ENCODE measurements around the gene MAL. TPM values are rescaled to one million over a fixed set of nuclear protein-coding genes. Genes with fewer than 3 reads are reported as not detected.

Gene MAL
- total RNA-seq, 4 donors from 2014 or later = 6.5 to 29.4 (median 11.8) TPM

DNA sequence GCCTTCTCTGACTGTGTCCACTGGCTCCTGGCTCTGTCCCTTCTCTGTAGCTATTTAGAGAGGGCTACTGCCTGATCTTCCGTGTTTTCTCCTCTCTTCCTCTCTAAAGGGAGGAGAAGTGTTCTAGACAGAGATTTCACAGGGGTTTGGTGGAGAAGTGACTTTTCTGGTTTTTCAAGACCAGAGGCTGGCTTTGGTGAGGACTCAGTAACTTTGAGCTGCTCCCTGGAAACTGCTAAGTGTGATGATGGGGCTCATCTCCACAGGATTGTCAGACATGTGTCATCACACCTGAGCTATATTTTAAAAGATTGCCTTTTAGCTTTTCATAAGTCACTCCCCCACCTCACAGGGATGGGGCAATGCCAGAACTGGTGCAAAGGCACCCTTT is 6.2 kb downstream of the MAL start:
- Histone ChIP-seq H3K4me1 (peaks cover 4% of the 10 kb centered on the region), H3K27me3 (peaks cover 57% of the 10 kb centered on the region), H3K9me3 (no peaks in the 10 kb centered on the region), H3K4me3 (no peak overlapping the region), H3K27ac (peak overlapping the region; percentile 2), H3K36me3 (no peaks in the 10 kb centered on the region)
- no peak for TF ChIP-seq POLR2A (IDR thresholded peaks at IDR 0.05)
- no peak for TF ChIP-seq EP300 (IDR thresholded peaks at IDR 0.05)
- TF ChIP-seq POLR2AphosphoS5 (IDR thresholded peaks at IDR 0.05) = no peak
- no peak for TF ChIP-seq CTCF (IDR thresholded peaks at IDR 0.05)
- no peak for DNase-seq (ENCODE audit: low spot score in 2 of 2)
- WGBS = 40% methylated on average over 1 of the region's 1 CpG

DNA sequence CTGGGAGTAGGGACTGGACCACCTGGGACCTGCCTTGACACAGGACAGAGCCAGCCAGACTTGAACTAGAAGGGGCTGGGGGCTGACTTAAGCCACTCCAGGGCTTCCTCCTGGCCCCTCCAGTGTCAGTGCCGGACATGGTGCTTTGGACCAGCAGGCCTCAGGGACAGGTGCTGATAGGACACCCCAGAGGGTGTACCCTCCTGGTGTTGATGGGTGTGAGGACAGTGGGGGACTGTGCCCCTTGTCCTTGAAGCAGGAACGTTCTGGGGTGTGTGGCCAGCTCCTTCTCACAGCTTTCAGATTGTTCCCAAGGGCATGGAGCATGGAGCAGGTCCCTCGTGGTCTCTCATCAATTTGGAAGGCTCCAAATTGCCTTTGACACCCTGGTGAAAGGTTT is 6.8 kb downstream of the MAL start:
- whole genome bisulfite sequencing = 57% methylated on average over 1 of the region's 3 CpGs
- H3K4me1 ChIP-seq = peaks cover 3% of the 10 kb centered on the region
- no peak overlapping the region for H3K4me3 ChIP-seq
- no peak for DNase-seq (ENCODE audit: low spot score in 2 of 2)
- peaks cover 51% of the 10 kb centered on the region for H3K27me3 ChIP-seq
- TF ChIP-seq POLR2A (IDR thresholded peaks at IDR 0.05) (no peak), CTCF (IDR thresholded peaks at IDR 0.05) (no peak), POLR2AphosphoS5 (IDR thresholded peaks at IDR 0.05) (no peak), EP300 (IDR thresholded peaks at IDR 0.05) (no peak)
- no peaks in the 10 kb centered on the region for H3K9me3 ChIP-seq
- peak overlapping the region; percentile 20 for H3K27ac ChIP-seq
- no peaks in the 10 kb centered on the region for H3K36me3 ChIP-seq

GRCh38 chr2:95032868-95033603 is 7.5 kb downstream of the MAL start:
- Histone ChIP-seq H3K9me3 (no peaks in the 10 kb centered on the region), H3K4me3 (no peak overlapping the region), H3K27me3 (peaks cover 44% of the 10 kb centered on the region), H3K4me1 (peaks cover 3% of the 10 kb centered on the region), H3K27ac (no peak overlapping the region), H3K36me3 (no peaks in the 10 kb centered on the region)
- WGBS = 68% methylated on average over 16 of the region's 16 CpGs
- TF ChIP-seq POLR2AphosphoS5 (IDR thresholded peaks at IDR 0.05) (no peak), EP300 (IDR thresholded peaks at IDR 0.05) (no peak), POLR2A (IDR thresholded peaks at IDR 0.05) (no peak), CTCF (IDR thresholded peaks at IDR 0.05) (no peak)
- DNase-seq (ENCODE audit: low spot score in 2 of 2) = no peak

DNA sequence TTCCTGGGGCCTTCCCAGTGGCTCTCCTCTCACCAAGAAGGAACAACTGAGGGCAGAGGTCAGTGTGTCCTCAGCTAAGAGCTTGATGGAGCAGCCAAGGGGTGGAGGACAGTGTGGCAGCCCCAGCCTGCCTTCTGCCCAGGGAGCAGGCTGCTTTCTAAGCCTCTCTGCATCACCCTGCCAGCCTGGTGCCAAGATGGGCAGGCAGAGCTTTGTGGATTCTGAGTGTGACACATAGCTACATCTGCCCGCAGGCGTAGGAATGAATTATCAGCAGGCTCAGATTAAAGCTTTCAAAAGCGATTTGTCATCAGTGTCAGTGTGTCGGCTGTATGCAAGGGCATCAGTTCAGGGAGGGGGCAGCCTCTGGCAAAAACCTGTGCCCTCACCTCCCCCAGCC is 8.7 kb downstream of the MAL start:
- no peaks in the 10 kb centered on the region for H3K36me3 ChIP-seq
- no peak overlapping the region for H3K27ac ChIP-seq
- H3K27me3 ChIP-seq = peaks cover 39% of the 10 kb centered on the region
- 56% methylated on average over 4 of the region's 4 CpGs for WGBS
- H3K4me3 ChIP-seq = no peak overlapping the region
- TF ChIP-seq EP300 (IDR thresholded peaks at IDR 0.05) = no peak
- TF ChIP-seq CTCF (IDR thresholded peaks at IDR 0.05) = no peak
- no peak for TF ChIP-seq POLR2A (IDR thresholded peaks at IDR 0.05)
- no peak for TF ChIP-seq POLR2AphosphoS5 (IDR thresholded peaks at IDR 0.05)
- no peaks in the 10 kb centered on the region for H3K9me3 ChIP-seq
- no peak for DNase-seq (ENCODE audit: low spot score in 2 of 2)
- peaks cover 3% of the 10 kb centered on the region for H3K4me1 ChIP-seq

GRCh38 chr2:95034818-95035217 is 9.3 kb downstream of the MAL start:
- Histone ChIP-seq H3K27ac (no peak overlapping the region), H3K4me1 (peaks cover 3% of the 10 kb centered on the region), H3K36me3 (no peaks in the 10 kb centered on the region), H3K4me3 (no peak overlapping the region), H3K9me3 (no peaks in the 10 kb centered on the region), H3K27me3 (peaks cover 39% of the 10 kb centered on the region)
- DNase-seq (ENCODE audit: low spot score in 2 of 2) = no peak
- TF ChIP-seq CTCF (IDR thresholded peaks at IDR 0.05) (no peak), POLR2AphosphoS5 (IDR thresholded peaks at IDR 0.05) (no peak)
- WGBS = 70% methylated on average over 6 of the region's 7 CpGs

Data from suprapubic skin (tissue), 4 donors.